Placental epithelial cell (primary cell): ENCODE results near the gene DUSP2. TPM values are rescaled to one million over a fixed set of nuclear protein-coding genes. Genes with fewer than 3 reads are reported as not detected.

ENCODE experiments used
- total RNA-seq: library from RNA; depleted of rRNA; stranded (reverse); fragments of >200 nt; gene quantifications from 2 replicates; pipeline ENCODE4 v1.2.3, GENCODE V29; 2012

The DUSP2 gene, protein sequence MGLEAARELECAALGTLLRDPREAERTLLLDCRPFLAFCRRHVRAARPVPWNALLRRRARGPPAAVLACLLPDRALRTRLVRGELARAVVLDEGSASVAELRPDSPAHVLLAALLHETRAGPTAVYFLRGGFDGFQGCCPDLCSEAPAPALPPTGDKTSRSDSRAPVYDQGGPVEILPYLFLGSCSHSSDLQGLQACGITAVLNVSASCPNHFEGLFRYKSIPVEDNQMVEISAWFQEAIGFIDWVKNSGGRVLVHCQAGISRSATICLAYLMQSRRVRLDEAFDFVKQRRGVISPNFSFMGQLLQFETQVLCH
- total RNA-seq: 1.6 and 2.5 TPM in 2 replicates

DNA sequence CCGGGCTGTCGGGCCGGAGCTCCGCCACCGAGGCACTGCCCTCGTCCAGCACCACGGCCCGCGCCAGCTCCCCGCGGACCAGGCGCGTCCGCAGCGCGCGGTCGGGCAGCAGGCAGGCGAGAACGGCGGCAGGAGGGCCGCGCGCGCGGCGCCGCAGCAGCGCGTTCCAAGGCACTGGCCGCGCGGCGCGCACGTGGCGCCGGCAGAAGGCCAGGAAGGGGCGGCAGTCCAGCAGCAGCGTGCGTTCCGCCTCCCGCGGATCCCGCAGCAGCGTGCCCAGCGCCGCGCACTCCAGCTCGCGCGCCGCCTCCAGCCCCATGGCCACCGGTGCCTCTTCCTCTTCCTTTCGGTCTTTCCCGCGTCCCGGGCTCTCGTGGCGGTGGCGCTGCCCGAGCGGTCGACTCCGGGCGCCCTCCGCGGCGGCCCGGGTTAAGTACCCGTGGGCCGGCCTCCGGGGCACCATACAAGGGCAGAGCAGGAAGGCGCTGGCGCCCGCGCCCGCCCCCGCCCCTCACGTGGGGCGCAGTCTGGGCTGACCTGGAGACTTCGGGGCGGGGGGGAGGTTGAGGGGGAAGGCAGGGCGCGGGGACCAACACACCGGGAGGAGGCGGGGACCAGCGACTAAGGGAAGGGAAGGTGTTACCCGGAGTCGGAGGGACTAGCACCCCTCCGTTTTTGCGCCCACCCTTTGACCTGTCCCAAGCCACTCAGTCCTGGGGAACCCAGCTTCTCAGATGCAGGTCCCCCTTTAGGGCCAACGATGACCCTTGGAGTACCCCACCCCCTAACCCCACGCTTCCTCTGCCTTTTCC is at the start of gene DUSP2:
Gene DUSP2, minus strand, starts transcription at position 405 of the 812 bp plus-strand sequence. Its CDS starts 86 bp downstream, at position 319.

DNA sequence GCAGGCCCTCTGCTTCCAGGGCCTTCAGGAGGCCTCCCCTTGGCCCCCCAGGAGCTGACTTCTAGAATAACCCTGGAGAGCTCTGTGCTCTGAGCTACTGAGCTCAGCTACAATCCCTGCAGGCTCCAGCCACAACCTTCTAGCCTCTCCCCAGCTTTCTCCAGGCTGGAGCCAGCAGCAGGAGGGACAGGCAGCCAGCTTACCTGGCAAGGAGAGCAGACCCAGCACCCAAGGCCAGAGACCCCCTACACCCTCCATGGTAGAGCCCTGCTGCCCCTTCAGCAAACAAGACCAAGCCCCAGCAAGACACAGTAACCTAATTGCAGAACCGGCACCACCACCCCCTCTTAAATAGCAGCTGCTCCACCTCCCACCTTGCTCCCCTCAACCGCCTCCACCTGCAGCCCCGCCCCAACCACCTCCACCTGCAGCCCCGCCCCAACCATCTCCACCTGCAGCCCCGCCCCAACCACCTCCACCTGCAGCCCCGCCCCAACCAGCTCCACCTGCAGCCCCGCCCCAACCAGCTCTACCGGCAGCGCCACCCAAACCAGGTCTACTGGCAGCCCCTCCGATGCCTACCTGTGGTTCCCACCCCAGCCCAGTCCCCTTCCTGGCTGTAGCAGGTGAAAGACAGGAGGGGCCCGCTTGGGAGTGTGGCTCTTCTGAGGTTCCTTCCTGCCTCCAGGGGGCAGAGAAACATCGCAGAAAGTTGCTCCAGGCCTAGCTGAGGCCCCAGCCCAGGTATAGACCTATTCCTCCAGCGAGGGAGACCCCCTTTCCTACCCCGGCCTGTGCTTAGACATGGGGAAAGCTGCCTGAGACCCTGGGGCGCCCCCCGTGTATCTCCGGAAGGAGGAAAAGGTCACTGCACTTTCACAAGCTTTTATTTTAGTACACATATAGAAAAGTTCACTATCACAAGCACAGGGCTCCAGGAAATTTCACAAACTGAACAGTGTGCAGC is 6.8 kb downstream of the DUSP2 start, which contains the start of gene ASTL:
Gene ASTL, minus strand, starts transcription at position 324 of the 967 bp plus-strand sequence. Its CDS starts 66 bp downstream, at position 258.

DNA sequence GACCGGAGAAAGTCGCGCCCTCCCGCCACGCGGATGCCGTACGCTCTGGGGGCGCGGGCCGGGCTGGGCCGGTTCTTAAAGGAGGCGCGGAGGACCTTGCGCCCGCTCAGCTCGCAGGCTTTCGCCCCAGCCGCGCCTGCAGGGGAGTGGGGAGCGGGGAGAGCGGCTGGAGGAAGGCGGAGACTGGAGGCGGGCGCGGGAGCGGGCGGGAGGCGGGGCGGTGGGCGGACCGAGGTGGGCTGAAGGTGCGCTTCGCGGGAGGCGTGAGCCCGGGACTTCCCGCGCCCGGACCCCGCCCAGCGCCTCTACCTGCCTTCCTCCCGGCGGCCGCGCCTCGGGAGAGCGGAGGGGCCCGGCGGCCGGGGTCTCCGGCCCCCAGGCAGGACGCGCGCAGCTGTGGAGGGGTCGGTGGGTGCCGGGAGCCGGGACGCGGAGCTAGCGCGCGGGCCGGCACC is 28.8 kb downstream of the DUSP2 start, which contains the start of gene ADRA2B:
Gene ADRA2B, minus strand, starts transcription at position 148 of the 455 bp plus-strand sequence. CDS start 422 bp downstream, outside the sequence.

Other genes with a start within 250 kb of the DUSP2 start
- 58.9 and 82.4 TPM in 2 replicates for gene ANKRD36C, start 153.6 kb downstream of the DUSP2 start, total RNA-seq
- 1.2 and 14.2 TPM in 2 replicates for gene GPAT2, start 110.5 kb downstream of the DUSP2 start, total RNA-seq
- 0.22 and 0.39 TPM in 2 replicates for gene ADRA2B, start 28.9 kb downstream of the DUSP2 start, total RNA-seq
- not detected in 2 replicates for gene ASTL, start 6.9 kb downstream of the DUSP2 start, total RNA-seq
- 92.3 and 110 TPM in 2 replicates for gene STARD7, start 63.4 kb upstream of the DUSP2 start, total RNA-seq
- gene TMEM127, start 120.6 kb upstream of the DUSP2 start, total RNA-seq: 21.2 and 37.4 TPM in 2 replicates
- gene CIAO1, start 120.8 kb upstream of the DUSP2 start, total RNA-seq: 78.5 and 91.3 TPM in 2 replicates
- 51.0 and 67.0 TPM in 2 replicates for gene SNRNP200, start 160.1 kb upstream of the DUSP2 start, total RNA-seq
- 3.0 and 4.3 TPM in 2 replicates for gene ITPRIPL1, start 179.9 kb upstream of the DUSP2 start, total RNA-seq
- 2.0 and 5.7 TPM in 2 replicates for gene NCAPH, start 190.3 kb upstream of the DUSP2 start, total RNA-seq